ENCODE measurements around the gene IRGQ. TPM values are rescaled to one million over a fixed set of nuclear protein-coding genes. Genes with fewer than 3 reads are reported as not detected.
"Not testable (repeated sequence)": the region's sequence is repeated elsewhere in the genome, so short reads cannot be mapped to it uniquely, and the experiment has no call there.

IRGQ gene, protein sequence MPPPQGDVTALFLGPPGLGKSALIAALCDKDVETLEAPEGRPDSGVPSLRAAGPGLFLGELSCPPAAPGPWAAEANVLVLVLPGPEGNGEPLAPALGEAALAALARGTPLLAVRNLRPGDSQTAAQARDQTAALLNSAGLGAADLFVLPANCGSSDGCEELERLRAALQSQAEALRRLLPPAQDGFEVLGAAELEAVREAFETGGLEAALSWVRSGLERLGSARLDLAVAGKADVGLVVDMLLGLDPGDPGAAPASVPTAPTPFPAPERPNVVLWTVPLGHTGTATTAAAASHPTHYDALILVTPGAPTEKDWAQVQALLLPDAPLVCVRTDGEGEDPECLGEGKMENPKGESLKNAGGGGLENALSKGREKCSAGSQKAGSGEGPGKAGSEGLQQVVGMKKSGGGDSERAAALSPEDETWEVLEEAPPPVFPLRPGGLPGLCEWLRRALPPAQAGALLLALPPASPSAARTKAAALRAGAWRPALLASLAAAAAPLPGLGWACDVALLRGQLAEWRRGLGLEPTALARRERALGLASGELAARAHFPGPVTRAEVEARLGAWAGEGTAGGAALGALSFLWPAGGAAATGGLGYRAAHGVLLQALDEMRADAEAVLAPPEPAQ
- polyA plus RNA-seq (ENCODE audit: insufficient read length in 3 of 3) = 10 to 100 TPM; 12.1 to 21.0 (median 18.3) TPM
- long read RNA-seq, donor 1, transcript IRGQ-202 (1 exons, 3,752 nt) = major isoform, 15 of 15 reads
- long read RNA-seq, donor 1, partial matches to known transcripts = 0 of 15 reads
- long read RNA-seq, donor 1, other reads (novel, unspliced or antisense) = 0 of 15 reads
- long read RNA-seq, donor 2, transcript IRGQ-202 (1 exons, 3,752 nt) = major isoform, 9 of 9 reads
- long read RNA-seq, donor 2, partial matches to known transcripts = 0 of 9 reads
- long read RNA-seq, donor 2, other reads (novel, unspliced or antisense) = 0 of 9 reads
- long read RNA-seq, donor 3, transcript IRGQ-202 (1 exons, 3,752 nt) = major isoform, 15 of 16 reads
- long read RNA-seq, donor 3, partial matches to known transcripts = 0 of 16 reads
- long read RNA-seq, donor 3, other reads (novel, unspliced or antisense) = 0 of 16 reads
- long read RNA-seq, donor 4, transcript IRGQ-202 (1 exons, 3,752 nt) = major isoform, 10 of 10 reads
- long read RNA-seq, donor 4, partial matches to known transcripts = 0 of 10 reads
- long read RNA-seq, donor 4, other reads (novel, unspliced or antisense) = 0 of 10 reads
- long read RNA-seq, donor 5, full-length matches to known transcripts = 8 of 8 reads
- long read RNA-seq, donor 5, partial matches to known transcripts = 0 of 8 reads
- long read RNA-seq, donor 5, other reads (novel, unspliced or antisense) = 0 of 8 reads
- long read RNA-seq, donor 6, transcript IRGQ-202 (1 exons, 3,752 nt) = major isoform, 38 of 40 reads
- long read RNA-seq, donor 6, partial matches to known transcripts = 0 of 40 reads
- long read RNA-seq, donor 6, other reads (novel, unspliced or antisense) = 0 of 40 reads
- long read RNA-seq, donor 7, full-length matches to known transcripts = 19 of 19 reads
- long read RNA-seq, donor 7, partial matches to known transcripts = 0 of 19 reads
- long read RNA-seq, donor 7, other reads (novel, unspliced or antisense) = 0 of 19 reads
- long read RNA-seq, donor 8, transcript IRGQ-202 (1 exons, 3,752 nt) = major isoform, 13 of 14 reads
- long read RNA-seq, donor 8, partial matches to known transcripts = 0 of 14 reads
- long read RNA-seq, donor 8, other reads (novel, unspliced or antisense) = 0 of 14 reads
- long read RNA-seq, donor 9, transcript IRGQ-202 (1 exons, 3,752 nt) = major isoform, 16 of 18 reads
- long read RNA-seq, donor 9, partial matches to known transcripts = 0 of 18 reads
- long read RNA-seq, donor 9, other reads (novel, unspliced or antisense) = 0 of 18 reads
- long read RNA-seq, donor 10, full-length matches to known transcripts = 29 of 29 reads
- long read RNA-seq, donor 10, partial matches to known transcripts = 0 of 29 reads
- long read RNA-seq, donor 10, other reads (novel, unspliced or antisense) = 0 of 29 reads
- long read RNA-seq, donor 11, full-length matches to known transcripts = 18 of 18 reads
- long read RNA-seq, donor 11, partial matches to known transcripts = 0 of 18 reads
- long read RNA-seq, donor 11, other reads (novel, unspliced or antisense) = 0 of 18 reads
- long read RNA-seq, donor 12, full-length matches to known transcripts = 50 of 50 reads
- long read RNA-seq, donor 12, partial matches to known transcripts = 0 of 50 reads
- long read RNA-seq, donor 12, other reads (novel, unspliced or antisense) = 0 of 50 reads
- long read RNA-seq, donor 13, full-length matches to known transcripts = 35 of 35 reads
- long read RNA-seq, donor 13, partial matches to known transcripts = 0 of 35 reads
- long read RNA-seq, donor 13, other reads (novel, unspliced or antisense) = 0 of 35 reads
- long read RNA-seq, donor 14 = 0 reads
- long read RNA-seq, donor 15, full-length matches to known transcripts = 42 of 42 reads
- long read RNA-seq, donor 15, partial matches to known transcripts = 0 of 42 reads
- long read RNA-seq, donor 15, other reads (novel, unspliced or antisense) = 0 of 42 reads
- long read RNA-seq, donor 16, transcript IRGQ-202 (1 exons, 3,752 nt) = major isoform, 9 of 24 reads
- long read RNA-seq, donor 16, partial matches to known transcripts = 14 of 24 reads
- long read RNA-seq, donor 16, other reads (novel, unspliced or antisense) = 0 of 24 reads

DNA sequence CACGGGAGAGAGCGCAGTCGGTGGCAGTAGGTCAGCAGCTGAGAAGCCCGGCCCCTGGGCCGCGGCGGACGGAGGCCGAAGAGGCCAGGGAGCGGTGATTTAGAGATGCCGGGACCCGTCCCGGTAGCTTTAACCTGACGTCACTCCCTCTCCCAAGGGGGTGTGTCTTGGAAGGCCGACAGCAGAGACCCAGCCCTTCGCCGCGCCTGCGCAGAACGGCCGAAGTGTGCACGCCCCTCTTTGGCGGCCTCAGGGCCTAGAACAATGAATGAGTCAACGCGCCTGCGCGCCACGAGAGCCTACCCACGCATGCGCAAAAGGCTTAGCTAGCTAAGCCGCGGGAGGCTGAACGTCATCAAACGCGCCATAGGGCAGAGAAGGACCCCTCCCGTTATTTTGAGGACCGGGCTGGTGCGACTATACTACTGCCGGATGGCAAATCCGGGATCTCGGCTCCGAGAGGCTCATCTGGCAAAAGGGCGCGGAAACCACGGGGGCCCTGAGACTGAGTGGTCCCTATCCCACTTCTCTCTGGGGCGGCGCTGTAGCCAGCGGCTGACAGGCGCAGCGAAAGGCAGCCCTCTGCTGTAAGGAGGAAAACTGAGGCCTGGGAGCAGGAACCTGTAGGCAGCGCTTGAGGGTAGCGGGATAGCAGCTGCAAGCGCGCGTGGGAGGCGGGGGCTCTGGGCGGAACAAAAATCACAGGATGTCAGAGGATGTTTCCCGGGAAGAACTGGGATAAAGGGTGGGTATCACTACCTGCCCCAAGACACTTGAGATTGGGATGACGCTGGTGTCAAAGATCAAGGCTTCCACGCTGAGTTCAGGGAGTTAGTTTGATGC lies at the start of gene IRGQ, which contains the start of gene ZNF576:
IRGQ (minus strand) TSS at position 136 of the 843 bp plus-strand sequence. CDS start 796 bp downstream, outside the sequence.
ZNF576 (plus strand) TSS at position 597 of the 843 bp plus-strand sequence. CDS start 514 bp downstream, outside the sequence.
- DNase-seq = peak; percentile 100

GRCh38 chr19:43644181-43644580 lies 48.2 kb upstream of the IRGQ start:
- no peak for DNase-seq

GRCh38 chr19:43643326-43643725 lies 47.4 kb upstream of the IRGQ start:
- no peak for DNase-seq

DNA sequence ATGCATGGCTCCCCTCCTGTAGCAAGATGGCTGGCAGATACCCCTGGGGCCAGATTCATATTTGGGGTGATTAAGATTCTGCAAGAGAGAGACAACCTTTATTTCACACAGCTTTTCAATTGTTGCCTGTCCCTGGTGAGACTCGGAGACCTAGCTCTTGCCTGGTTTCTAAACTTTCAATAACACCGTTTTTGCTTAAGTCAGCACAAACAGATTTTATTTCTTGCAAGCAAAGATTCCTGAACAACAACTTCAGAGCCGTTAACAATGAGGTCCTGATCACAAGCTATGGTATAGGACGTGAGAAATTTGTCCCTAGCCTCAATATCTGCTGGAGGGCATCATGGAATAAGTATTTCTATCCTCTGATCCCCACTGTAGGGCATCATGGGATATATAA lies 46.6 kb upstream of the IRGQ start:
- DNase-seq = no peak

DNA sequence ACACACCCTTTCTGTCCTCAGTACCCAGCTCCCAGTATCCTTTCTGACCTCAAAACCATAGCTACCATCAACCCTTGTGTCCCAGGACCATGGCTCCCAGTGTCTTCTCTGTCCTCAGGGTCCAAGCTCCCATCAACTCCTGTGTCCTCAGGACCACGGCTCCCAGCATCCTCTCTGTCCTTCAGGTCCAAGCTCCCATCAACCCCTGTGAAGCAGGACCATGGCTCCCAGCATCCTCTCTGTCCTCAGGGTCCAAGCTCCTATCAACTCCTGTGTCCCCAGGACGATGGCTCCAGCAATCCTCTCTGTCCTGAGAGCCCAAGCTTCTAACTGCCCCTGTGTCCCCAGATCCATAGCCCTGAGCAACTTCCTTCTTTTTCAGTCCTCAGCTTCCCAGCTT lies 45.4 kb upstream of the IRGQ start:
- no peak for DNase-seq

DNA sequence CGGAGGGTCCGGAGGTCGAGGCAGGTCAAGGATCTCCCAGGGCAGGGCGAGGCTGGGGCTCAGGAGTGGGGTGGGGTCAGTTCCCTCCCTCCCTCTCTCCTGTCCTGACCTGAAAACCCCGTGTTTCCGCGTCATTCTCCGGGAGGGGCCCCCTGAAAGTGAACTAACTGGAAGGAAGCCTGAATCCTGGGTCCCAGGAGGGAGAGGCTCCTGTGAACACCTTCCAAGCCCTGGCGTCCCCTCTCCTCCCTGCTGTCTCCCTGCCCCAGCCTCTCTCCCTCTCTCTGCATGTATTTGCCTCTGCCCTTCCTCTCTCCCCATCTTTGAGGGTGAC lies 44.5 kb upstream of the IRGQ start:
- DNase-seq = no peak

DNA sequence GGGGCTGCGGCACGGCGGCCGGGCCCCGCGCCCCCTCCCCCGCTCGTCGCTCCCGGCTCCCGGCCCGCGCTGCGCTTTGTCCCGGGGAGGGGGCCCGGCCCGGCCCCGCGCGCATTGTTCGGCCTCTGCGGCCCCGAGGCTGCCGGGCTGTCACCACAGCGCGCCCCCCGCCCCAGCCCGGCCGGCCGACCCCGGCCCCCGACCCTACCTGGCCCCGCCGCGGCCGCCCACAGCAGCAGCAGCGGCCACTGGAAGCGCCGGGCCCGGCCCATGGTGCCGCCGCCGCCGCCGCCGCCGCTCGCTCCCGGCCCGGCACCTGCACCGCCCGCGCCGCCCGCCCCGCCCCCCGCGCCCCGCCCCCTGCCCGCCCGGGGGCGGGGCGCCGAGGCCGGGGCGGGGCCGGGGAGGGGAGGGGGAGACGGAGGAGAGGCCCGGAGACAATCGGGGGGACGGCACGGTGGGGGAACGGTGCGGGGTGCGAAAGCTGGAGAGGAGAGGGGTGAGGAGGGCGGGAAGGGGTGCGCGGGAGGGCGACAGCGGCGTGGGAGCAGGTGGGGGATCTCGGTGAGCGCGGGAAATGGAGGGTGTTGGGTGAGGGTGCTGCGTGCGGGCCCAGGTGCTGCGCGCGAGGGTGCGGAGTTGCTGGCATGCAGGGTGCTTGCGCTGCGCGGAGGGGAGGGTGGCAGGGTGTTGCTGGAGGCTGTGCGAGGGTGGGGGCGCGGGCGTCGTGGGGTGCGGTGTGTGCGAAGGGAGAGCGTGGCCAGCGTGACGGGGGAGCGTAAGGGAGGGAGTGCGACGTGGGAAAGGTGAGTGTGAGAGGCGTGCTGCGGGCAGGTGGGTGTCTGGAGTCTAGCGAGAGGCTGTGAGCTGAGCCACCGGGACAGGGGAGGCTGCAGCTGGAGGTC lies 43.8 kb upstream of the IRGQ start, which contains the start of gene CADM4:
CADM4 (minus strand) TSS at position 332 of the 905 bp plus-strand sequence; CDS start at position 272, 60 bp downstream.
- no peak for DNase-seq

DNA sequence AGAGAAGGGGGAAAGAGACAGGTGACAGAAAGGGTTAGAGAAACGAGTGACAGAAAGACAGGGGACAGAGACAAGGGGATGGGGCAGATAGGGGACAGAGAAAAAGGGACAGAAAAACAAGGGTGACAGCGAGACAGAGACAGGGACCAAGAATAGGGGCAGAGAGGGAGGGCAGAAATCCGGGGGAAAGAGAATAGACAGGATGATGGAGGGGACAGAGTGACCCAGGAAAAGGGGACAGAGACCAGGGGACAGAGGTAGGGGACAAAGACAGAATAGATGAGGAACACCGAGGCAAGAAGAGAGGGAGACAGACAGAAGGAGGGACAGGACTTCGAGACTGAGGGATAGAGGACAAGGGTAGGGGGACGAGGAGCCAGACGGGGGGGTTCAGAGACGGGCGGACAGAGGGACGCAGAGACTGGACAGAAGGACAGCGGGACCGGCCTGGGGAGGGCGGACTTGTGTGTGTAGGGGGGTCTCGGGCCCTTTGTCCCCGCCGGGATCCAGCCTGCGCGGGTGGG lies 43.1 kb upstream of the IRGQ start:
- DNase-seq = no peak

DNA sequence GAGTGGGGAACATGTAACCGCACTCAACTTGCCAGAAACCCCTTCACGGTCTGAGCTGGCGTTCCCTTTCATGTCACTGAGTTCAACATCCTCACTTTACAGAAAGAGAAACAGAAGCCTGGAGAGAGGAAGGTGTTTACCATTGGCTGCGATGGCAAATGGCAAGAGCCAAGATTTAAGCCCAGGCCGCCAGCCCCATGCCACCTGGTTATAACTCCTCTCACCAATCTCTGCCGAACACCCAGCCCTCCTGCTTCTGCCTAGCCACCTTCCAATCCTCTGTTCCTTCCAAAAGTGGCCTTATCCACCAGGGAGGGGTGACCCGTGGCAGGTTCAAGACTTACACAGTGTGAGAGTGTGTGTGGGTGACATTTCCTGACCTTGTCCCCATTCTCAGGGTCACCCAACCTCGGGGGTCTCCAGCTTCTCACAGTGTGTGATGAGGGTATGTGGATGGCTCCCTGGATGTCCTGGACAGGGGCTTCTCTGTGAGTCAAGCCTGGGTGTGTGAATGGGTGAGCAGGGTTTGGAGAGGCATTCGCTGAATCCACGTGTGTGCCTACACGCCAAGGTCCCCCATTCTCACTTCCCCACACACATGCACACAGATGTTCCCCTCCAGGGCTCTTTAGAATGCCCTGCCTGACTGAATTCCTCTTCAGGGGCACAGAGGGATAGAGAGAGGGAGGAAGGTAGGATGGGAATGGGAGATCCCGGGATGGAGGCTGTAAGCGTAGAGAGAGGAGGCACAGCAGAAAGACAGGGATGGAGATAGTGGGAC lies 42.5 kb upstream of the IRGQ start:
- no peak for DNase-seq

DNA sequence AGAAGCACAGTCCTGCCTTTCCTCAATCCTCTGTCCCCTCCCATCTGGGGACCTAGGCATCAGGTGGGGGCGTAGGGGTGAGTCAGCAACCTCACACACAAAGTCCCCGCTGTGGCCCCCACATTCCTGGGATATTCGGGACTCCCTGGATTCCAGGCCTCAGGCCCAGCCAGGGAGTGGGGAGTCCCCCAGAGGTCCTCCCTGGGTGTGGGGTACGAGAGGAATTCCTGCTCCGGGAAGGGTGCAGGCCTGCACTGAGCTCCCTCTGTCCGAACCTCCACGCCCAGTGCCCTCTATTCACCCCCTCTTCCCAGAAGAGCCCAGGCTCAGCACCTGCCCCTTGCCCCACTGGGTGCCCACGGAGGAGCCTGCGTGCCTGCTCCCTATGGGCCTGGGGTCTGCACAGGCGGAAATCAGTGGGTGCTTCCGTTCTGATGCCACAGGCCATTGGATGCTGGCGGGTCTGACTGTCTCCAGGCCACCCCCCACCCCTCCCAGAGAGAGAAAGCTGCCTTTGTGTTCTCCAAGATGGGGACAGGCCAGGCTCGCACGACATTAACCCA lies 40.3 kb upstream of the IRGQ start:
- DNase-seq = no peak

DNA sequence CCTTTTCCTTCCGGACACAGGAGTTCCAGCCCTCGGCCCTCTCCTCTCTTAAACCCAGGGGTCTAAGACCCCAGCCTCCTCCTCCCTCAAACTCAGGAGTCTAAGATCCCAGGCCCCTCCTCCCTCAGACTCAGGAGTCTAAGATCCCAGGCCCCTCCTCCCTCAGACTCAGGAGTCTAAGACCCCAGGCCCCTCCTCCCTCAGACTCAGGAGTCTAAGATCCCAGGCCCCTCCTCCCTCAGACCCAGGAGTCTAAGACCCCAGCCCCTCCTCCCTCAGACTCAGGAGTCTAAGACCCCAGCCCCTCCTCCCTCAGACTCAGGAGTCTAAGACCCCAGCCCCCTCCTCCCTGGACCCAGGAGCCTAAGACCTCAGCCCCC lies 39.6 kb upstream of the IRGQ start:
- not testable (repeated sequence) for DNase-seq

DNA sequence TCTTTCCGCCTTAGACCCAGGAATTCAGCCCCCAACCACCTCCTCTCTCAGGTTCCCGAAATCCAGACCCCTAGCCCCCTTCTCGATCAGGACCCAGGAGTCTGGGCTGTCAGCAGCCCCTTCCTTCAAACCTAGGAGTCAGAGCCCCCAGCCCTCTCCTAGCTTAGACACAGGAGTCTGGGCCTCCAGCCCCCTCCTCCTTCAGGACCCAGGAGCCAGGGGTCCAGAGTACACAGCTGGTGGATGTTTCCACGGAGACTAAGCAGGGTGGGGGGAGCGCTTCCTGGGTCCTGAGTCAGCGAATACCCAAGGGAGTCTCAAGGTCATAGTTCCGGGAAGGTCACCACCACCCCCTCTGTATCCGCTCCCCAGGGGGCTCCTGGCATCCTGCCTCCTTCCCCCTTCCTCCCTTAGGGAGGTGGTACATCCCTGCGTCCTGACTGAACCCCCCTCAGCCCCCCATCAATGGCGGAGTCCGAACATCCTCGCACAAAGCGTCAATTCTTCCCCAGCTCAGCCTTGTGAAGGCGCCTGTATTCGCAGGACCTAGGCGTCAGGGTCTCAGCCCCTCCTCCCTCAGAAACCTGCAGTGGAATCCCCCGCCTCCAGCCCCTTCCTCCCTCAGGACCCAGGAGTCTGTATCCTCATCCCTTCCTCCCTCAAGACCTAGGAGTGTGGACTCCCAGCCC lies 39.1 kb upstream of the IRGQ start:
- no peak for DNase-seq

DNA sequence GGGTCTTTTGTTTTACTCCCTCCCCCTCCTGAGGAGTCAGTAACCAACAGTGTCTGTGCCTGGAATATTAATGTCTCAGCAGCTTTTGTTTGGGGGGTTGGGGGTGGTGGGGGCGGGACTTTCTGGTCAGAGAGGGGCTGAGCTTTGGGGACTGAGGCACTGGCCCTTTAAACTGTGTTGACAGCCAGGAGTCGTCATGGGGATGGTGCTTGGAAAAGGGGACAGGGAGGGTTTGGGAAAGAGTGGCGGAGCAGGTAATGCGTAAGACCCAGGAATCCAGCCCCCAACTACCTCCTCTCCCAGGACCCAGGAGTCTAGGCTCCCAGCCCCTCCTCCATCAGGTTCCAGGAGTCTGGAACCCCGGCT lies 38.6 kb upstream of the IRGQ start:
- no peak for DNase-seq

DNA sequence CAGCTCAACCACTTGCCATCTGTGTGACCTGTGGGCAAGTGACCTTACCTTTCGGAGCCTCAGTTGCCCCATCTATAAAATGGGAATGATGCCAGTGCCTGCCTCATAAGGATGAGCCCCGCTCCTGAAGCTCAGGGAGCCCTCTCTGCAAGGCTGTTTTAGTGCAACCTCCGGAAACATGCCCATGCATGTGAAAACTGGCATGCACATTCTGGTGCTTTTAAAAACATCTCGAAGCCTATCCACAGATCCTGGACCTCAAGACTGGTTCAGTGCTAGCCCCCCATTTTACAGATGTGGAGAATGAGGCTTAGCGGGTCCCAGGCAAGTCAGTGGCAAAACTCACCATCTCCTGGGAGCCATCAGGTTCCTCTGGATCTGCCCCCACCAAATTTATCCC lies 38.1 kb upstream of the IRGQ start:
- DNase-seq = no peak

- DNase-seq = no peak
These were observed 37.6 kb upstream of the IRGQ start for GRCh38 chr19:43633520-43633919.
